Activated CD8-positive, alpha-beta T cell treated with anti-CD3 and anti-CD28 coated beads for 36 hours (primary cell): ENCODE data around the gene COL8A2. TPM values are rescaled to one million over a fixed set of nuclear protein-coding genes. Genes with fewer than 3 reads are reported as not detected.

Experiments
- ATAC-seq: fragments of 200-7000 bp; cut with Tn5 transposase; one replicate; pipeline ENCODE4 v1.10.0; 2021; ENCODE audit warnings: mild to moderate bottlenecking, moderate library complexity
- CTCF ChIA-PET: fragments of 350-600 bp; sonication (Branson Sonifier 250); formaldehyde crosslinking; loops from one replicate; lab custom pipeline; 2021; ENCODE audit warnings: antibody characterized with exemption; lab: Charles Lee
- POLR2A ChIA-PET: fragments of 350-600 bp; sonication (Branson Sonifier 250); formaldehyde crosslinking; loops from one replicate; lab custom pipeline; 2021; ENCODE audit warnings: antibody characterized with exemption; lab: Charles Lee
- DNase-seq: peaks from one replicate; pipeline ENCODE4 v3.0.0-alpha.2; 2020
- H3K27ac Mint-ChIP-seq: one replicate; pipeline ENCODE4 v1.8.0; 2021; ENCODE audit warnings: mild to moderate bottlenecking, mixed read lengths
- H3K27me3 Mint-ChIP-seq: one replicate; pipeline ENCODE4 v1.8.0; 2021; ENCODE audit warnings: mixed read lengths
- H3K36me3 Mint-ChIP-seq: one replicate; pipeline ENCODE4 v1.8.0; 2021; ENCODE audit warnings: low read depth, mixed read lengths
- H3K4me1 Mint-ChIP-seq: one replicate; pipeline ENCODE4 v1.8.0; 2021; ENCODE audit warnings: low read depth, mixed read lengths
- H3K4me3 Mint-ChIP-seq: one replicate; pipeline ENCODE4 v1.8.0; 2021; ENCODE audit warnings: mild to moderate bottlenecking, moderate library complexity, mixed read lengths
- H3K9me3 Mint-ChIP-seq: one replicate; pipeline ENCODE4 v1.8.0; 2021; ENCODE audit warnings: mixed read lengths
- intact Hi-C: fragments of 100-400 bp; cut with micrococcal nuclease; formaldehyde crosslinking; loops from one replicate; pipeline ENCODE4 v1.10.0; 2022
- total RNA-seq, 2 experiments: library from RNA; stranded (reverse); gene quantifications; one replicate each; pipeline ENCODE4 v1.2.3, GENCODE V29; 2021
- TF ChIP-seq, protein P1 (sequence below): fragments of 200-600 bp; IDR thresholded peaks from one replicate; pipeline ENCODE4 v1.8.0; 2022; ENCODE audit warnings: antibody characterized with exemption, mild to moderate bottlenecking

The COL8A2 gene
- total RNA-seq, 2 experiments from 2014 or later: 0.83 to 0.85 TPM

DNA sequence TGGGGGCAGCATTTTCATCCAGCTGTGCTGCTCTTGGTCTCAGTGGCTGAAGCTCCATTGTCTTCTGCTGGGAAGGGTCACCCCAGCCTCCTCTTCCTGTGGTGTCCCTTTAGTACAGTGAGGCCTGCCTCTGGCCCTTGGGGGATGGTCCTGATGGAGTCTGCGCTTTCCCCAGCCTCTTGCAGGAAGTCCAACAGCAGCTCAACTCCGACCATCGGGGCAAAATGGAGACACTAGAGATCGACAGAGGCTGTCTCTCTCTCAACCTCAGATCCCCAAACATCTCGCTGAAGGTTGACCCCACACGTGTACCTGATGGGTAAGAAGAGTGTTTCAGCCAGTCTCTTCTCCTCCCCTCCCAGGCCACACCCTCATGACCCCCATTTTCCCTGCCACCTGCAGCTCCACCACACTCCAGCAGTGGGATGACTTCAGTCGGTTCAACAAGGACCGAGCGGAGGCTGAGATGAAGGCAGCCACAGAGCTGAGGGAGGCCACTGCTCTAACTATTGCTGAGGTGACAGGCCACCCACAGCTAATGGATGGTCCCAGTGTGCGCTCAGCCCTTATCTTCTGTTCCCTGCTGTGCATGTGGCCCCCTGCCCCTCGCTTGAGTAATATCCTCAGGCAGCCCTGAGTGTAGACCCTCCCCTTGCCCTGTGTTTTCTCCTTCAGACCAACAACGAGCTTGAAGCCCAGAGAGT is 38.3 kb downstream of the COL8A2 start:
- Mint-ChIP-seq H3K27me3 (peaks cover 28% of the 10 kb centered on the region), H3K4me3 (peak overlapping the region; percentile 46), H3K27ac (no peak overlapping the region), H3K4me1 (peaks cover 10% of the 10 kb centered on the region), H3K36me3 (peaks cover 14% of the 10 kb centered on the region), H3K9me3 (no peaks in the 10 kb centered on the region)
- POLR2A ChIA-PET: interaction anchor here (0.5 to 2.5 kb wide), 4 partner anchors 21 to 158 kb away, joined by 3 to 8 read pairs (median 4); partner anchors contain the start of gene AGO3
- TF ChIP-seq, protein P1, sequence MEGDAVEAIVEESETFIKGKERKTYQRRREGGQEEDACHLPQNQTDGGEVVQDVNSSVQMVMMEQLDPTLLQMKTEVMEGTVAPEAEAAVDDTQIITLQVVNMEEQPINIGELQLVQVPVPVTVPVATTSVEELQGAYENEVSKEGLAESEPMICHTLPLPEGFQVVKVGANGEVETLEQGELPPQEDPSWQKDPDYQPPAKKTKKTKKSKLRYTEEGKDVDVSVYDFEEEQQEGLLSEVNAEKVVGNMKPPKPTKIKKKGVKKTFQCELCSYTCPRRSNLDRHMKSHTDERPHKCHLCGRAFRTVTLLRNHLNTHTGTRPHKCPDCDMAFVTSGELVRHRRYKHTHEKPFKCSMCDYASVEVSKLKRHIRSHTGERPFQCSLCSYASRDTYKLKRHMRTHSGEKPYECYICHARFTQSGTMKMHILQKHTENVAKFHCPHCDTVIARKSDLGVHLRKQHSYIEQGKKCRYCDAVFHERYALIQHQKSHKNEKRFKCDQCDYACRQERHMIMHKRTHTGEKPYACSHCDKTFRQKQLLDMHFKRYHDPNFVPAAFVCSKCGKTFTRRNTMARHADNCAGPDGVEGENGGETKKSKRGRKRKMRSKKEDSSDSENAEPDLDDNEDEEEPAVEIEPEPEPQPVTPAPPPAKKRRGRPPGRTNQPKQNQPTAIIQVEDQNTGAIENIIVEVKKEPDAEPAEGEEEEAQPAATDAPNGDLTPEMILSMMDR: no peak
- DNase-seq (no peak), ATAC-seq (no peak)
- intact Hi-C loops: loop anchor here (5.0 kb wide), 1 partner anchor 154 kb away; the partner anchor contains the start of gene AGO3
- CTCF ChIA-PET: interaction anchor here (0.7 to 2.3 kb wide), 4 partner anchors 13 to 63 kb away, joined by 3 to 6 read pairs (median 4); partner anchors contain the start of gene TRAPPC3

DNA sequence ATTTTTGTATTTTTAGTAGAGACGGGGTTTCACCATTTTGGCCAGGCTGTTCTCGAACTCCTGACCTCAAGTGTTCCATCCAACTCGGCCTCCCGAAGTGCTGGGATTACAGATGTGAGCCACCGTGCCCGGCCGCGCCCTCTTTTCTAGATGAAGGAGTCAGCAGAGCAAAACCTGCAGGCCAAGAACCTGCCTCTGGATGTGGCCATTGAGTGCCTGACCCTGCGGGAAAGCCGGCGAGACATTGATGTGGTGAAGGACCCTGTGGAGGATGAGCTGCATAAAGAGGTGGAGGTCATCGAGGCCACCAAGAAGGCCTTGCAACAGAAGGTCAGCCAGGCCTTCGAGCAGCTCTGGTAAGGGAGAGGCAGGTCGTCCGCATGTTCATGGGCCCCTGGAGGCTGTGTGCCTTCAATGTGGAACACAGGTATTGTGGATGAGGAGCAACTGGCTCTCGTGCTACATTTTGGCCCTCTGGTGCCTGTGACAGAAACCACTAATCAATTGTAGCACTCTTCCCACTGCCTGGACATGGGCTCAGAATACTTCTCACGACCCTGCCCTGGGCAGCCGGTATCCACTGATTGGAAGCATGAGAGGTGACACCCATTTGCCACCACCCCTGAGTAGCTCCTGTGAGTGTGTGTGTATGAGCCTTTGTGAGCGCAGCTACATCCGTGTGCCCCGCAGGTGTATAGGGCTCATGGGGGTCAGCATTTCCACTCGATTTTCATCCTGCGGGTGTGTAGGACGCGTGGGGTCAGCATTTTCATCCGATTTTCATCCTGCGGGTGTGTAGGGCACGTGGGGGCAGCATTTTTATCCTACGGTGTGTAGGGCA is 39.1 kb downstream of the COL8A2 start:
- H3K4me1 Mint-ChIP-seq: peaks cover 10% of the 10 kb centered on the region
- H3K36me3 Mint-ChIP-seq: peaks cover 11% of the 10 kb centered on the region
- DNase-seq: no peak
- H3K4me3 Mint-ChIP-seq: no peak overlapping the region
- H3K9me3 Mint-ChIP-seq: no peaks in the 10 kb centered on the region
- ATAC-seq: no peak
- H3K27me3 Mint-ChIP-seq: peaks cover 28% of the 10 kb centered on the region
- no peak overlapping the region for H3K27ac Mint-ChIP-seq
- TF ChIP-seq, protein P1: no peak
- ChIA-PET CTCF (interaction anchor here (1.2 to 2.3 kb wide), 2 partner anchors 49 to 64 kb away, joined by 5 to 6 read pairs; partner anchors contain the start of gene TRAPPC3), POLR2A (interaction anchor here (1.2 to 2.5 kb wide), 3 partner anchors 75 to 158 kb away, joined by 4 to 8 read pairs (median 4); partner anchors contain the start of gene AGO3)
- intact Hi-C loops: loop anchor here (5.0 kb wide), 1 partner anchor 154 kb away; the partner anchor contains the start of gene AGO3

GRCh38 chr1:36085126-36085525 is 39.9 kb downstream of the COL8A2 start:
- TF ChIP-seq, protein P1: no peak
- CTCF ChIA-PET: interaction anchor here (2.3 kb wide), 1 partner anchor 65 kb away, joined by 6 read pairs; the partner anchor contains the start of gene TRAPPC3
- no peak for ATAC-seq
- POLR2A ChIA-PET: no interaction called here
- no peak for DNase-seq
- Mint-ChIP-seq H3K4me3 (no peak overlapping the region), H3K9me3 (no peaks in the 10 kb centered on the region), H3K27me3 (peaks cover 28% of the 10 kb centered on the region), H3K36me3 (peaks cover 10% of the 10 kb centered on the region), H3K27ac (no peak overlapping the region), H3K4me1 (peaks cover 8% of the 10 kb centered on the region)
- intact Hi-C loops: loop anchor here (5.0 kb wide), 1 partner anchor 153 kb away; the partner anchor contains the start of gene AGO3

GRCh38 chr1:36084497-36085115 is 40.4 kb downstream of the COL8A2 start:
- ChIA-PET CTCF (interaction anchor here (0.8 kb wide), 1 partner anchor 33 kb away, joined by 3 read pairs; no protein-coding TSS in a partner anchor), POLR2A (no interaction called here)
- no peak for DNase-seq
- no peak for ATAC-seq
- Mint-ChIP-seq H3K27ac (no peak overlapping the region), H3K27me3 (peaks cover 28% of the 10 kb centered on the region), H3K4me3 (no peak overlapping the region), H3K9me3 (no peaks in the 10 kb centered on the region), H3K36me3 (peaks cover 5% of the 10 kb centered on the region), H3K4me1 (peaks cover 2% of the 10 kb centered on the region)
- TF ChIP-seq, protein P1: no peak
- intact Hi-C loops: loop anchor here (5.0 kb wide), 1 partner anchor 152 kb away; the partner anchor contains the start of gene AGO3
